ENCODE measurements around the gene P4HTM.

P4HTM gene

GRCh38 chr3:49016414-49017228 lies 26.6 kb downstream of the P4HTM start:
- peak overlapping the region; percentile 99 for H3K27ac ChIP-seq
- TF ChIP-seq CTCF (conservative IDR thresholded peaks at IDR 0.05) = no peak

GRCh38 chr3:49017229-49017970 lies 27.4 kb downstream of the P4HTM start:
- H3K27ac ChIP-seq = peak overlapping the region; percentile 99
- TF ChIP-seq CTCF (conservative IDR thresholded peaks at IDR 0.05) = no peak

- no peak for TF ChIP-seq CTCF (conservative IDR thresholded peaks at IDR 0.05)
- H3K27ac ChIP-seq = peak within 1 kb of the TSS; percentile 99
Measured at GRCh38 chr3:49017971-49018706, 28.1 kb downstream of the P4HTM start, which contains the start of gene DALRD3. Gene DALRD3, minus strand, starts transcription at chr3:49018580. Its CDS starts 16 bp downstream, at chr3:49018564.

GRCh38 chr3:49018707-49019006 lies 28.6 kb downstream of the P4HTM start:
- H3K27ac ChIP-seq = peak overlapping the region; percentile 99
- TF ChIP-seq CTCF (conservative IDR thresholded peaks at IDR 0.05) = no peak

GRCh38 chr3:49019941-49020329 lies 29.9 kb downstream of the P4HTM start:
- H3K27ac ChIP-seq = peak overlapping the region; percentile 99
- TF ChIP-seq CTCF (conservative IDR thresholded peaks at IDR 0.05) = no peak

- peak overlapping the region; percentile 99 for H3K27ac ChIP-seq
- TF ChIP-seq CTCF (conservative IDR thresholded peaks at IDR 0.05) = no peak
Measured at GRCh38 chr3:49020330-49021212, 30.5 kb downstream of the P4HTM start.
